ENCODE measurements around the gene MUC5B. TPM values are rescaled to one million over a fixed set of nuclear protein-coding genes. Genes with fewer than 3 reads are reported as not detected.

Gene MUC5B
- total RNA-seq, 1 donor from 2014 or later: not detected

- intact Hi-C loops (cut with micrococcal nuclease): no loop called here
- DNase-seq (peak; percentile 28), ATAC-seq (no peak)
Observed at GRCh38 chr11:1299621-1300020, 76.8 kb downstream of the MUC5B start.

- intact Hi-C loops (cut with micrococcal nuclease): no loop called here
- no peak for ATAC-seq
- DNase-seq: no peak
Observed at GRCh38 chr11:1300121-1300520, 77.3 kb downstream of the MUC5B start.

GRCh38 chr11:1300569-1301187, 77.8 kb downstream of the MUC5B start:
- no peak for DNase-seq
- intact Hi-C loops (cut with micrococcal nuclease): no loop called here
- ATAC-seq: no peak

GRCh38 chr11:1301220-1302000, 78.5 kb downstream of the MUC5B start:
- ATAC-seq: no peak
- no peak for DNase-seq
- intact Hi-C loops (cut with micrococcal nuclease): no loop called here

- intact Hi-C loops (cut with micrococcal nuclease): no loop called here
- ATAC-seq (no peak), DNase-seq (no peak)
Observed at GRCh38 chr11:1302041-1302460, 79.2 kb downstream of the MUC5B start.

- DNase-seq (no peak), ATAC-seq (no peak)
- intact Hi-C loops (cut with micrococcal nuclease): no loop called here
Observed at GRCh38 chr11:1302461-1303125, 79.7 kb downstream of the MUC5B start.

- intact Hi-C loops (cut with micrococcal nuclease): no loop called here
- peak; percentile 26 for DNase-seq
Observed at GRCh38 chr11:1303126-1303821, 80.4 kb downstream of the MUC5B start.

GRCh38 chr11:1303973-1304372, 81.1 kb downstream of the MUC5B start:
- DNase-seq (peak; percentile 62), ATAC-seq (peak; percentile 30)
- intact Hi-C loops (cut with micrococcal nuclease): no loop called here

More at GRCh38 chr11:1303126-1303821, 80.4 kb downstream of the MUC5B start:
- ATAC-seq: no peak

- ATAC-seq (no peak), DNase-seq (no peak)
- intact Hi-C loops (cut with micrococcal nuclease): no loop called here
Observed at GRCh38 chr11:1304380-1304779, 81.5 kb downstream of the MUC5B start.

GRCh38 chr11:1305063-1305495, 82.2 kb downstream of the MUC5B start:
- no peak for DNase-seq
- ATAC-seq: no peak
- intact Hi-C loops (cut with micrococcal nuclease): no loop called here

GRCh38 chr11:1305501-1306056, 82.7 kb downstream of the MUC5B start:
- DNase-seq (peak; percentile 27), ATAC-seq (no peak)
- intact Hi-C loops (cut with micrococcal nuclease): no loop called here

GRCh38 chr11:1306186-1307162, 83.6 kb downstream of the MUC5B start:
- DNase-seq: peak; percentile 25
- no peak for ATAC-seq
- intact Hi-C loops (cut with micrococcal nuclease): no loop called here

GRCh38 chr11:1307163-1307870, 84.5 kb downstream of the MUC5B start:
- intact Hi-C loops (cut with micrococcal nuclease): no loop called here
- peak; percentile 35 for DNase-seq
- ATAC-seq: no peak

- intact Hi-C loops (cut with micrococcal nuclease): no loop called here
- no peak for ATAC-seq
- DNase-seq: peak; percentile 36
Observed at GRCh38 chr11:1307998-1308742, 85.3 kb downstream of the MUC5B start.

GRCh38 chr11:1308743-1309497, 86.1 kb downstream of the MUC5B start:
- DNase-seq (no peak), ATAC-seq (peak; percentile 61)
- intact Hi-C loops (cut with micrococcal nuclease): no loop called here
